Stomach (tissue), 9 donors: Measurements from ENCODE around the gene MBTD1. TPM values are rescaled to one million over a fixed set of nuclear protein-coding genes. Genes with fewer than 3 reads are reported as not detected.
A peak's percentile ranks its signal among the peaks of the same experiment; 100 is the strongest.

Experiments
- DNase-seq, 2 donors: peaks; one replicate each; pipeline versions ENCODE4 v3.0.0 to v3.0.0-alpha.2; 2013 to 2019
- H3K27ac ChIP-seq, 5 donors: fragments of 200-600 bp in 4 of 5; sonication (generic) in 4 of 5; one replicate each; pipeline ENCODE4 v1.5.1; 2013 to 2019; ENCODE audit warnings: mild to moderate bottlenecking in 1 of 5, moderate library complexity in 1 of 5
- H3K27me3 ChIP-seq, 3 donors: fragments of 200-600 bp; sonication (generic); one replicate each; pipeline ENCODE4 v1.5.1; 2017 to 2019; ENCODE audit warnings: mixed run types in 1 of 3
- H3K36me3 ChIP-seq, 4 donors: fragments of 200-600 bp; sonication (generic); 1 replicate in 3 of 4; 2 replicates in 1 of 4; pipeline ENCODE4 v1.5.1; 2016 to 2019
- H3K4me1 ChIP-seq, 4 donors: fragments of 200-600 bp; sonication (generic); one replicate each; pipeline ENCODE4 v1.5.1; 2016 to 2019
- H3K4me3 ChIP-seq, 4 donors: fragments of 200-600 bp; sonication (generic) in 3 of 4; one replicate each; pipeline ENCODE4 v1.5.1; 2016 to 2019; ENCODE audit warnings: mild to moderate bottlenecking in 1 of 4
- H3K9me3 ChIP-seq, 4 donors: fragments of 200-600 bp; sonication (generic); one replicate each; pipeline ENCODE4 v1.5.1; 2016 to 2019
- CTCF ChIP-seq, 7 experiments: fragments of 450-650 bp in 4 of 7; fragments of 200-600 bp in 3 of 7; sonication (generic) in 3 of 7; IDR thresholded peaks; one replicate each; pipeline ENCODE4 v1.5.1; 2016 to 2019; ENCODE audit warnings: antibody characterized with exemption in 7 of 7, control low read depth in 2 of 7, mild to moderate bottlenecking in 1 of 7
- EP300 ChIP-seq: sonication (generic); formaldehyde crosslinking; IDR thresholded peaks from one replicate; pipeline ENCODE4 v1.6.1; 2017; ENCODE audit warnings: antibody characterized with exemption
- POLR2A ChIP-seq, 4 donors: fragments of 450-650 bp; IDR thresholded peaks; one replicate each; pipeline ENCODE4 v1.6.1; 2016; ENCODE audit warnings: antibody characterized with exemption in 4 of 4, control low read depth in 2 of 4, mild to moderate bottlenecking in 1 of 4, moderate library complexity in 1 of 4
- POLR2AphosphoS5 ChIP-seq, 3 donors: sonication (generic); formaldehyde crosslinking; IDR thresholded peaks; one replicate each; pipeline ENCODE4 v1.6.1; 2016; ENCODE audit warnings: antibody characterized with exemption in 3 of 3
- WGBS, 5 donors: extraction: QIAGEN DNeasy Blood & Tissue Kit in 3 of 5; methylation state at CpG; one replicate each; pipeline versions ENCODE4 v1.1.5 to v1.1.7; 2013 to 2018; 5-methylcytosine and 5-hydroxymethylcytosine counted together
- intact Hi-C: fragments of 100-400 bp; cut with DNase I; formaldehyde crosslinking; loops from one replicate; pipeline ENCODE4 v1.15.1; 2023; ENCODE audit warnings: low total_unique reads
- polyA plus RNA-seq, 3 donors: library from polyadenylated mRNA; stranded (reverse); fragments of 200-250 nt; gene quantifications; one replicate each; pipeline ENCODE4 v1.2.3, GENCODE V29; 2013
- total RNA-seq, 5 donors: library from RNA; depleted of rRNA; stranded (reverse); fragments of >200 nt; gene quantifications; one replicate each; pipeline versions ENCODE4 v1.1.0 to v1.2.3, GENCODE V29; 2014 to 2016
- donor health status: healthy with polysubstance abuse.
- donor health status: Bipolar disorder and iron deficiency.
- donor health status: healthy.

Gene MBTD1
- total and polyA plus RNA-seq, 8 donors = 4.4 to 56.7 (median 9.8) TPM

- no peaks in the 10 kb centered on the region for H3K9me3 ChIP-seq
- TF ChIP-seq EP300 (no peak), POLR2AphosphoS5 (IDR thresholded peaks at IDR 0.05) (no peak), POLR2A (IDR thresholded peaks at IDR 0.05) (no peak), CTCF (IDR thresholded peaks at IDR 0.05) (no peak)
- H3K4me3 ChIP-seq = peak overlapping the region; percentile 60 to 96 (median 78)
- intact Hi-C loops = loop anchor here (5.0 kb wide), 1 partner anchor 152 kb away; no protein-coding TSS in a partner anchor
- no peaks in the 10 kb centered on the region for H3K27me3 ChIP-seq
- peaks cover 0 to 24% (median 16%) of the 10 kb centered on the region in 4 donors for H3K36me3 ChIP-seq
- H3K4me1 ChIP-seq = peaks cover 11 to 30% (median 19%) of the 10 kb centered on the region in 4 donors
- 6 to 10% (median 9%) methylated on average over 6 of the region's 6 CpGs for WGBS, 5 donors
- peak overlapping the region in 3 of 5 donors; percentile 80 to 88 (median 86) for H3K27ac ChIP-seq
- DNase-seq = peak in 1 of 2 donors; percentile 44
Observed at GRCh38 chr17:51154176-51154575, 105.7 kb downstream of the MBTD1 start.

- Histone ChIP-seq H3K27me3 (no peaks in the 10 kb centered on the region), H3K36me3 (peaks cover 0 to 17% (median 12%) of the 10 kb centered on the region in 4 donors), H3K27ac (peak within 1 kb of the TSS; percentile 79 to 88 (median 86)), H3K4me3 (peak within 1 kb of the TSS; percentile 60 to 96 (median 78)), H3K4me1 (peaks cover 11 to 30% (median 19%) of the 10 kb centered on the region in 4 donors), H3K9me3 (no peaks in the 10 kb centered on the region)
- WGBS, 5 donors = 0 to 1% (median 0%) methylated on average over 58 to 60 of the region's 60 CpGs
- intact Hi-C loops = loop anchor here (5.0 kb wide), 1 partner anchor 151 kb away; no protein-coding TSS in a partner anchor
- TF ChIP-seq POLR2AphosphoS5 (IDR thresholded peaks at IDR 0.05) (peak; percentile 76 to 96 (median 93)), POLR2A (IDR thresholded peaks at IDR 0.05) (no peak), EP300 (no peak), CTCF (IDR thresholded peaks at IDR 0.05) (peak in 5 of 7 experiments; percentile 53 to 95 (median 75))
- peak; percentile 97 to 99 for DNase-seq
Observed at GRCh38 chr17:51153210-51154072, 106.4 kb downstream of the MBTD1 start, which contains the start of gene NME1. Gene NME1, plus strand, starts transcription at chr17:51153559. Its CDS starts 2,096 bp downstream, at chr17:51155655.

GRCh38 chr17:51152766-51153209 is 107.1 kb downstream of the MBTD1 start:
- peak in 1 of 2 donors; percentile 64 for DNase-seq
- no peak for TF ChIP-seq EP300
- no peak for TF ChIP-seq POLR2AphosphoS5 (IDR thresholded peaks at IDR 0.05)
- no peak for TF ChIP-seq POLR2A (IDR thresholded peaks at IDR 0.05)
- TF ChIP-seq CTCF (IDR thresholded peaks at IDR 0.05) = no peak
- Histone ChIP-seq H3K27ac (peak overlapping the region; percentile 79 to 88 (median 86)), H3K9me3 (no peaks in the 10 kb centered on the region), H3K4me3 (peak overlapping the region; percentile 31 to 96 (median 78)), H3K36me3 (peaks cover 0 to 11% (median 7%) of the 10 kb centered on the region in 4 donors), H3K4me1 (peaks cover 11 to 30% (median 19%) of the 10 kb centered on the region in 4 donors), H3K27me3 (no peaks in the 10 kb centered on the region)
- intact Hi-C loops = loop anchor here (5.0 kb wide), 1 partner anchor 150 kb away; no protein-coding TSS in a partner anchor
- 9 to 16% (median 12%) methylated on average over 8 of the region's 8 CpGs for WGBS, 5 donors

- intact Hi-C loops = loop anchor here (5.0 kb wide), 1 partner anchor 149 kb away; no protein-coding TSS in a partner anchor
- no peak for TF ChIP-seq CTCF (IDR thresholded peaks at IDR 0.05)
- no peak for TF ChIP-seq POLR2A (IDR thresholded peaks at IDR 0.05)
- TF ChIP-seq EP300 = no peak
- TF ChIP-seq POLR2AphosphoS5 (IDR thresholded peaks at IDR 0.05) = no peak
- WGBS, 5 donors = 76 to 82% (median 78%) methylated on average over 5 of the region's 5 CpGs
- Histone ChIP-seq H3K27ac (no peak overlapping the region), H3K9me3 (no peaks in the 10 kb centered on the region), H3K36me3 (no peaks in the 10 kb centered on the region), H3K4me1 (peaks cover 11 to 30% (median 19%) of the 10 kb centered on the region in 4 donors), H3K27me3 (no peaks in the 10 kb centered on the region), H3K4me3 (no peak overlapping the region)
- DNase-seq = no peak
Observed at GRCh38 chr17:51150932-51151331, 108.9 kb downstream of the MBTD1 start.
